Astrocyte of the cerebellum (primary cell): Measurements from ENCODE around the gene OPCML.

Experiments
- DNase-seq: peaks from one replicate; pipeline ENCODE4 v3.0.0-alpha.2; 2011; ENCODE audit warnings: low read depth
- H3K4me3 ChIP-seq: 2 replicates; pipeline ENCODE4 v1.5.1; 2011; ENCODE audit warnings: mild to moderate bottlenecking, low read depth, low read length, moderate library complexity
- in situ Hi-C: cut with HindIII; loops from 2 replicates; pipeline ENCODE4 v1.10.0; 2017; ENCODE audit warnings: low sequenced_read_pairs
- TF ChIP-seq, protein P1 (sequence below): IDR thresholded peaks from 2 replicates; pipeline ENCODE4 v1.5.1; 2012; ENCODE audit warnings: low read length, low read depth, moderate library complexity, mild to moderate bottlenecking; ENCODE audit errors: missing control alignments

Gene OPCML

DNA sequence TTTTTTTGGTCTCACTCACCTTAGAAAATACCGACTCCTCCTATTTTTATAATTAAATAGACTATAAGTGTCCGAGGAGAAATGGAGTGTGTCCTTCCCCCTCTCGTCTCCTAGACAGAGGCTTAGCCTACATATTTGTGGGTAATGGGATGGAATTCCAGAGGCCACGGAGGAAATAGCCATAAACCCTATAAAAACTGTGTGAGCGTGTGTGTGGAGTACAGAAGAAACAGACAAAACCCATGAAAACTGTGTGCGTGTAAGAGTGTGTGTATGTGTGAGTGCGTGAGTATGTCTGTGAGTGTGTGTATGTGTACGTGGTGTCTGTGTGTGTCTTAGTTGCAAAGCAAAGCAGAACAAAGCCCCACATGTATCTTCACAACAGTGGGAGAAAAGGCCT, 883.5 kb downstream of the OPCML start:
- H3K4me3 ChIP-seq, result no peak overlapping the region
- TF ChIP-seq, protein P1, sequence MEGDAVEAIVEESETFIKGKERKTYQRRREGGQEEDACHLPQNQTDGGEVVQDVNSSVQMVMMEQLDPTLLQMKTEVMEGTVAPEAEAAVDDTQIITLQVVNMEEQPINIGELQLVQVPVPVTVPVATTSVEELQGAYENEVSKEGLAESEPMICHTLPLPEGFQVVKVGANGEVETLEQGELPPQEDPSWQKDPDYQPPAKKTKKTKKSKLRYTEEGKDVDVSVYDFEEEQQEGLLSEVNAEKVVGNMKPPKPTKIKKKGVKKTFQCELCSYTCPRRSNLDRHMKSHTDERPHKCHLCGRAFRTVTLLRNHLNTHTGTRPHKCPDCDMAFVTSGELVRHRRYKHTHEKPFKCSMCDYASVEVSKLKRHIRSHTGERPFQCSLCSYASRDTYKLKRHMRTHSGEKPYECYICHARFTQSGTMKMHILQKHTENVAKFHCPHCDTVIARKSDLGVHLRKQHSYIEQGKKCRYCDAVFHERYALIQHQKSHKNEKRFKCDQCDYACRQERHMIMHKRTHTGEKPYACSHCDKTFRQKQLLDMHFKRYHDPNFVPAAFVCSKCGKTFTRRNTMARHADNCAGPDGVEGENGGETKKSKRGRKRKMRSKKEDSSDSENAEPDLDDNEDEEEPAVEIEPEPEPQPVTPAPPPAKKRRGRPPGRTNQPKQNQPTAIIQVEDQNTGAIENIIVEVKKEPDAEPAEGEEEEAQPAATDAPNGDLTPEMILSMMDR, result no peak
- in situ Hi-C loops, result no loop called here
- DNase-seq, result peak; percentile 1

DNA sequence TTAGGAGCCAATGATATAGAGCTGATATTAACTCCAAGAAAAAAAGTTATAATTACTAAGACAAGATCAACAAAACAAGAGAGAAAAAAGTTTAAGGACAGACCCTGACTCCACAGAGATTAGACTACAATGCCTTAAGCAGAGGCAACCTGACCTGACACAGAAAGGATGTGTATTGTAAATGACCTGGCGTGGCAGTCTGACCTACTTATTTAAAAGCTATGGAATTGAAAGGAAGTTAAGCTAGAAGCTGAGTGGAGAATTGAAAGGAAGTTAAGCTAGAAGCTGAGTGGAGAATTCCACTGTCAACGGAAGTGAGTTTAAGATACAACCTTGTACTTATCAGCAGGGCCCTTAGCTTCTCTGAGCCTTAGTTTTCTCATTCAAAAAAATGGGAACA, 885.4 kb downstream of the OPCML start:
- in situ Hi-C loops, result no loop called here
- H3K4me3 ChIP-seq, result no peak overlapping the region
- TF ChIP-seq, protein P1, result no peak
- no peak for DNase-seq

DNA sequence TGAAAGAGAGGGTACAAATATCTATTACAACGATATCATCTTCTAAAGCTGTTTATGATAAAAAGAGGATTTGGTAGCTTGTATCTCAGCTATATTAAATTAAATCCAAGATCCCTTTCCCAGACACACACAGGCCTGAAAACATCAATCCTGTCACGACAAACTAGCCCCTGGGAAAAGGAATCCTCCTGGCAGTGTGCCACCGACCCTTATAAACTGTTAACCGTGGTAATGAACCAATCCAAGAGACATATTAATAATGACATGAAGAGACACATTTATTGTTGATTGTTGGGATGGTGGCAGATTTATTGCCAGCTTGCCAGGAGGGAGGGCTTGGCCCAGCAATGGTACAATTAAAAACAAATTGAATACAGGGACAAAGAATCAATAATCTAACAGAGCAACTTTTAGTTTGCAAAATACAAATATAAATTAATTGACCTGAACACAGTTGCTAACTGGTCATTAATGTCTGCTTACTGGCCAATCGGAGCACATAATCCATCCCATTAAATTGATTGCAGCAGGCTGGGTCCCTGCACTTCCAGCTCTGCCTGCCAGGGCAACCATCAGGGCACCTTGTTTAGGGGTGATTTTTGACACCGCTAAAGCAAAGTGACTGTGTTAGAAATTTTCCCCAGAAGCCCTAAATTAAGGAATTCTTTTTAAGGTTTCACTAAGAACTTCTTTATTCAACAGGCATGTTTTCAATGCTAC, 887.6 kb downstream of the OPCML start:
- in situ Hi-C loops, result no loop called here
- DNase-seq, result no peak
- TF ChIP-seq, protein P1, result no peak
- no peak overlapping the region for H3K4me3 ChIP-seq

DNA sequence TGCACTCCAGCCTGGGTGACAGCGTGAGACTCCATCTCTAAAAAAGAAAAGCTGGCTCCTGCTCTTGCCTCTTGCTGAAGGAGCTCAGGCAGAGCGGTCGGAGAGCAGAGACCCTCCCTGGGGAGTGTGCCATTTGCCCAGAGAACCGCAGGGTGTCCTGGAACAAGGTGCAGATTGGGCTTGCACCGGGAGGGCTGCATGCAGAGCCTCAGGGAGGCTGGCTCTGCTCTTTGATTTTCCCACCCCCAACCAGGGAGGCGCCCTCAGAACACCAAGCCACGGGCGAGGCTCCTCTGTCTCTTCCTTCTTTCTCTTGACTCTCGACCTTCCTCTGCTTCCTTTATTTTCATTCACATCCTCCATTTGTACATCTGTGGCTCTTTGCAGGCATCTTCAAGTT, 889.1 kb downstream of the OPCML start:
- DNase-seq, result no peak
- TF ChIP-seq, protein P1, result no peak
- H3K4me3 ChIP-seq, result no peak overlapping the region
- in situ Hi-C loops, result no loop called here

DNA sequence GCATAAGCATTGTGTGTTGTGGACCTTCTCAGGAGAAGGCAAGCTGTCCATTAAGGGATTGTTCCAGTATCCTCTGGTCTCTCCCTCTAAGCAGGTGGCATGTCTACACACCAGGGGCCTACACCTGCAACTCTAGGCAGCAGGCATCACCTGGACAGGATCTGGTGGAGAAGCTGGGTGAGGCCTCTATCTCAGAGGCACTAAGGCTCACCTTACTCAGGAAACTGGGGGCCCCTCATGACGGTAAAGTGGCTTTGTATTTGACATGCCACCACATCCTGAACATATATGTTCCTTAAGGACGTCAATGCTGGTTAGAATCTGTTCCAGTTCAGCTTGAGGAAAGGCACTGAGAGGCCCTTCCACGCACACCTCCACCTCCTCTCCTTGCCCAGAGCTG, 891.3 kb downstream of the OPCML start:
- no peak for DNase-seq
- no peak overlapping the region for H3K4me3 ChIP-seq
- TF ChIP-seq, protein P1, result no peak
- in situ Hi-C loops, result no loop called here

DNA sequence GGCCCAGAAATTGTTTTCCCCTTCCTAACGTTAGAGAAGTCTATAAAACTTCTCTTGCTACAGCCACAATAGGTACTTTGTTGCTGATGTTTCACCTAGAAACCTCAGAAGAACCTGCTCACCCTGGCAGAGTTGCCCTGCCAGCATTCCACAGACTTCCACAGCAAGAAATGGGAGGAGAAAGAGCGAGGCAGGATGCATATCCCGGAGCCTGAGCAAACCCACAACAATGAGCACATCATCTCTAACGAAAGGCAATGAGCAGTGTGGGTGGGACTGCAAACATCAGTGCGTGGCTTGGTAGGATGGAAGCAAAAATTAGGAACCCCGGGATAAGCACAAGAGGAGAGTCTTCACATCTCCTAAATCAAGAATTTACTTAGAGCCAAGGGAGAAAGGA, 892.3 kb downstream of the OPCML start:
- in situ Hi-C loops, result no loop called here
- no peak for DNase-seq
- TF ChIP-seq, protein P1, result no peak
- H3K4me3 ChIP-seq, result no peak overlapping the region
